Hepatocyte (in vitro differentiated cells): ENCODE data around the gene HTRA1. TPM values are rescaled to one million over a fixed set of nuclear protein-coding genes. Genes with fewer than 3 reads are reported as not detected.

Source experiments
- DNase-seq: peaks from one replicate; pipeline ENCODE4 v3.0.0-alpha.2; 2016; ENCODE audit warnings: low spot score
- H2AFZ ChIP-seq: fragments of 200-600 bp; sonication (generic); 2 replicates; pipeline ENCODE4 v1.6.0; 2016; ENCODE audit warnings: antibody characterized with exemption, mild to moderate bottlenecking
- H3K27ac ChIP-seq: fragments of 200-600 bp; sonication (generic); 2 replicates; pipeline ENCODE4 v1.5.1; 2016; ENCODE audit warnings: mild to moderate bottlenecking
- H3K27me3 ChIP-seq: fragments of 200-600 bp; sonication (generic); 2 replicates; pipeline ENCODE4 v1.6.1; 2016
- H3K36me3 ChIP-seq: fragments of 200-600 bp; sonication (generic); replicated peaks from 2 replicates; pipeline ENCODE4 v1.5.1; 2016; ENCODE audit warnings: low read depth; ENCODE audit not compliant: insufficient read depth
- H3K4me1 ChIP-seq: fragments of 200-600 bp; sonication (generic); 2 replicates; pipeline ENCODE4 v1.5.1; 2016; ENCODE audit warnings: mild to moderate bottlenecking, moderate library complexity; ENCODE audit not compliant: insufficient read depth
- H3K4me2 ChIP-seq: fragments of 200-600 bp; sonication (generic); 2 replicates; pipeline ENCODE4 v1.6.0; 2016
- H3K4me3 ChIP-seq: fragments of 200-600 bp; sonication (generic); 2 replicates; pipeline ENCODE4 v1.5.1; 2016; ENCODE audit warnings: mild to moderate bottlenecking
- H3K79me2 ChIP-seq: fragments of 200-600 bp; sonication (generic); 2 replicates; pipeline ENCODE4 v1.6.0; 2017; ENCODE audit warnings: mild to moderate bottlenecking
- H3K9me2 ChIP-seq: fragments of 200-600 bp; sonication (generic); replicated peaks from 2 replicates; pipeline ENCODE4 v1.6.0; 2017; ENCODE audit warnings: mild to moderate bottlenecking; ENCODE audit not compliant: insufficient read depth
- H3K9me3 ChIP-seq: fragments of 200-600 bp; sonication (generic); 2 replicates; pipeline ENCODE4 v1.5.1; 2016; ENCODE audit warnings: low read depth, mild to moderate bottlenecking
- H4K20me1 ChIP-seq: fragments of 200-600 bp; sonication (generic); 2 replicates; pipeline ENCODE4 v1.6.0; 2016; ENCODE audit warnings: mild to moderate bottlenecking; ENCODE audit not compliant: insufficient read depth, poor library complexity, severe bottlenecking
- CTCF ChIP-seq: fragments of 200-600 bp; sonication (generic); IDR thresholded peaks from 2 replicates; pipeline ENCODE4 v1.5.1; 2016; ENCODE audit warnings: antibody characterized with exemption, mild to moderate bottlenecking; ENCODE audit not compliant: poor library complexity
- EZH2 ChIP-seq: fragments of 200-600 bp; sonication (generic); IDR thresholded peaks from 2 replicates; pipeline ENCODE4 v1.6.1; 2016; ENCODE audit warnings: antibody characterized with exemption, mild to moderate bottlenecking, borderline replicate concordance
- EZH2phosphoT487 ChIP-seq: fragments of 200-600 bp; sonication (generic); IDR thresholded peaks from one replicate; pipeline ENCODE4 v1.6.1; 2018; ENCODE audit warnings: antibody characterized with exemption, mild to moderate bottlenecking, low read depth, moderate library complexity; ENCODE audit not compliant: unreplicated experiment, severe bottlenecking
- WGBS: methylation state at CpG from one replicate; pipeline ENCODE4 v1.1.6; 2016; ENCODE audit warnings: low lambda C conversion rate; ENCODE audit errors: missing lambda C conversion rate; 5-methylcytosine and 5-hydroxymethylcytosine counted together
- polyA plus RNA-seq: library from polyadenylated mRNA; unstranded; fragments of >200 nt; fragmentation: Nextera tagmentation; extraction: Ambion mirVana; gene quantifications from 2 replicates; pipeline ENCODE4 v1.2.1, GENCODE V29; 2016
- total RNA-seq: library from RNA; depleted of rRNA; stranded (reverse); fragments of >200 nt; gene quantifications from 2 replicates; pipeline ENCODE4 v1.2.3, GENCODE V29; 2014

Gene HTRA1
- total and polyA plus RNA-seq, 2 experiments from 2014 or later: 91.9 to 160 TPM

GRCh38 chr10:122558452-122558851, 97.1 kb downstream of the HTRA1 start:
- Histone ChIP-seq H3K4me1 (no peaks in the 10 kb centered on the region), H3K27ac (no peak overlapping the region), H3K9me3 (no peaks in the 10 kb centered on the region), H3K79me2 (no peaks in the 10 kb centered on the region), H3K4me3 (no peak overlapping the region), H3K4me2 (no peak overlapping the region), H3K27me3 (no peaks in the 10 kb centered on the region), H2AFZ (no peak overlapping the region), H4K20me1 (no peaks in the 10 kb centered on the region), H3K36me3 (no peaks in the 10 kb centered on the region), H3K9me2 (no peaks in the 10 kb centered on the region)
- TF ChIP-seq CTCF (no peak), EZH2phosphoT487 (no peak), EZH2 (no peak)
- DNase-seq: no peak
- 91% methylated on average over 5 of the region's 5 CpGs for WGBS

GRCh38 chr10:122559228-122559627, 97.9 kb downstream of the HTRA1 start:
- Histone ChIP-seq H3K36me3 (no peaks in the 10 kb centered on the region), H3K9me2 (no peaks in the 10 kb centered on the region), H3K4me2 (no peak overlapping the region), H3K4me1 (no peaks in the 10 kb centered on the region), H3K79me2 (no peaks in the 10 kb centered on the region), H3K27ac (no peak overlapping the region), H4K20me1 (no peaks in the 10 kb centered on the region), H3K9me3 (no peaks in the 10 kb centered on the region), H3K4me3 (no peak overlapping the region), H2AFZ (no peak overlapping the region), H3K27me3 (no peaks in the 10 kb centered on the region)
- no peak for TF ChIP-seq EZH2
- TF ChIP-seq EZH2phosphoT487: no peak
- TF ChIP-seq CTCF: no peak
- no peak for DNase-seq
- 46% methylated on average over 2 of the region's 2 CpGs for WGBS

- 61% methylated on average over 4 of the region's 4 CpGs for WGBS
These were observed 99.0 kb downstream of the HTRA1 start, which contains the start of gene DMBT1 for GRCh38 chr10:122560279-122560804. Gene DMBT1 (plus strand): TSS chr10:122560754. CDS start chr10:122560771, 17 bp downstream.

More at GRCh38 chr10:122560279-122560804, 99.0 kb downstream of the HTRA1 start, which contains the start of gene DMBT1:
- no peak within 1 kb of the TSS for H3K4me2 ChIP-seq
- no peaks in the 10 kb centered on the region for H4K20me1 ChIP-seq
- no peaks in the 10 kb centered on the region for H3K79me2 ChIP-seq
- no peak within 1 kb of the TSS for H3K4me3 ChIP-seq
- no peaks in the 10 kb centered on the region for H3K27me3 ChIP-seq
- H3K9me2 ChIP-seq: no peaks in the 10 kb centered on the region
- TF ChIP-seq EZH2 (no peak), CTCF (no peak), EZH2phosphoT487 (no peak)
- H3K9me3 ChIP-seq: no peaks in the 10 kb centered on the region
- no peaks in the 10 kb centered on the region for H3K36me3 ChIP-seq
- H2AFZ ChIP-seq: no peak within 1 kb of the TSS
- no peak for DNase-seq
- H3K27ac ChIP-seq: no peak within 1 kb of the TSS
- H3K4me1 ChIP-seq: no peaks in the 10 kb centered on the region
